ENCODE measurements around the gene FAM124B. TPM values are rescaled to one million over a fixed set of nuclear protein-coding genes. Genes with fewer than 3 reads are reported as not detected.
"Not testable (repeated sequence)": the region's sequence is repeated elsewhere in the genome, so short reads cannot be mapped to it uniquely, and the experiment has no call there.

FAM124B gene
- total RNA-seq, 2 donors from 2014 or later = 2.1 to 3.3 TPM

GRCh38 chr2:224393157-224393872 is 8.6 kb downstream of the FAM124B start:
- intact Hi-C loops (cut with DNase I) = loop anchor here in 1 of 2 donors (1.0 kb wide), 1 partner anchor 25 kb away; no protein-coding TSS in a partner anchor
- no peak for DNase-seq (ENCODE audit: low spot score)

GRCh38 chr2:224392545-224392944 is 9.4 kb downstream of the FAM124B start:
- intact Hi-C loops (cut with DNase I) = no loop called here
- DNase-seq (ENCODE audit: low spot score) = no peak

- DNase-seq (ENCODE audit: low spot score) = no peak
- intact Hi-C loops (cut with DNase I) = loop anchor here in 1 of 2 donors (10.0 kb wide), 1 partner anchor 55 kb away; no protein-coding TSS in a partner anchor
These were observed 12.6 kb downstream of the FAM124B start for GRCh38 chr2:224389317-224389716.

- intact Hi-C loops (cut with DNase I) = loop anchor here in 1 of 2 donors (10.0 kb wide), 1 partner anchor 58 kb away; no protein-coding TSS in a partner anchor
- DNase-seq (ENCODE audit: low spot score) = no peak
These were observed 15.0 kb downstream of the FAM124B start for GRCh38 chr2:224386876-224387275.

- no peak for DNase-seq (ENCODE audit: low spot score)
- intact Hi-C loops (cut with DNase I) = loop anchor here in 1 of 2 donors (10.0 kb wide), 1 partner anchor 62 kb away; no protein-coding TSS in a partner anchor
These were observed 18.8 kb downstream of the FAM124B start for GRCh38 chr2:224382973-224383555.

GRCh38 chr2:224382280-224382647 is 19.6 kb downstream of the FAM124B start:
- not testable (repeated sequence) for DNase-seq (ENCODE audit: low spot score)
- intact Hi-C loops (cut with DNase I) = loop anchor here in 1 of 2 donors (10.0 kb wide), 1 partner anchor 63 kb away; no protein-coding TSS in a partner anchor

GRCh38 chr2:224381521-224382279 is 20.2 kb downstream of the FAM124B start:
- DNase-seq (ENCODE audit: low spot score) = no peak
- intact Hi-C loops (cut with DNase I) = loop anchor here in 1 of 2 donors (10.0 kb wide), 1 partner anchor 63 kb away; no protein-coding TSS in a partner anchor

- intact Hi-C loops (cut with DNase I) = loop anchor here in 1 of 2 donors (10.0 kb wide), 1 partner anchor 65 kb away; no protein-coding TSS in a partner anchor
- DNase-seq (ENCODE audit: low spot score) = no peak
These were observed 21.9 kb downstream of the FAM124B start for GRCh38 chr2:224379986-224380385.

GRCh38 chr2:224379172-224379571 is 22.7 kb downstream of the FAM124B start:
- DNase-seq (ENCODE audit: low spot score) = no peak
- intact Hi-C loops (cut with DNase I) = no loop called here

- intact Hi-C loops (cut with DNase I) = no loop called here
- no peak for DNase-seq (ENCODE audit: low spot score)
These were observed 23.2 kb downstream of the FAM124B start for GRCh38 chr2:224378701-224379097.

GRCh38 chr2:224377751-224378700 is 23.9 kb downstream of the FAM124B start:
- intact Hi-C loops (cut with DNase I) = no loop called here
- DNase-seq (ENCODE audit: low spot score) = no peak

GRCh38 chr2:224372641-224373040 is 29.3 kb downstream of the FAM124B start:
- DNase-seq (ENCODE audit: low spot score) = no peak
- intact Hi-C loops (cut with DNase I) = no loop called here

GRCh38 chr2:224369028-224369632 is 32.8 kb downstream of the FAM124B start:
- intact Hi-C loops (cut with DNase I) = no loop called here
- no peak for DNase-seq (ENCODE audit: low spot score)

GRCh38 chr2:224366267-224366844 is 35.6 kb downstream of the FAM124B start:
- DNase-seq (ENCODE audit: low spot score) = no peak
- intact Hi-C loops (cut with DNase I) = no loop called here

GRCh38 chr2:224365331-224365730 is 36.6 kb downstream of the FAM124B start:
- intact Hi-C loops (cut with DNase I) = no loop called here
- no peak for DNase-seq (ENCODE audit: low spot score)

- no peak for DNase-seq (ENCODE audit: low spot score)
- intact Hi-C loops (cut with DNase I) = no loop called here
These were observed 38.6 kb downstream of the FAM124B start for GRCh38 chr2:224363281-224363680.

GRCh38 chr2:224362094-224362493 is 39.8 kb downstream of the FAM124B start:
- intact Hi-C loops (cut with DNase I) = no loop called here
- DNase-seq (ENCODE audit: low spot score) = no peak

GRCh38 chr2:224360801-224361251 is 41.1 kb downstream of the FAM124B start:
- no peak for DNase-seq (ENCODE audit: low spot score)
- intact Hi-C loops (cut with DNase I) = no loop called here
